ENCODE measurements around the gene LVRN. TPM values are rescaled to one million over a fixed set of nuclear protein-coding genes. Genes with fewer than 3 reads are reported as not detected.

Gene LVRN
- total and polyA plus RNA-seq, 2 of the 4 experiments (the other 2 are of a cell fraction), result 0.10 to 0.18 TPM

GRCh38 chr5:115963566-115963965 lies 1.3 kb downstream of the LVRN start:
- Histone ChIP-seq H3K18ac (ENCODE audit: low read depth, low read length) (no peak overlapping the region), H3K14ac (replicated peaks; ENCODE audit: low read depth, low read length) (no peak overlapping the region), H2AK9ac (replicated peaks; ENCODE audit: low read depth, low read length, poor library complexity) (no peak overlapping the region), H3K36me3 (ENCODE audit: control insufficient read depth, insufficient read depth, low read length) (no peaks in the 10 kb centered on the region), H3K9ac (ENCODE audit: low read depth, low read length) (no peak overlapping the region), H3K23ac (ENCODE audit: low read depth, low read length) (no peak overlapping the region), H3K4me3 (ENCODE audit: insufficient read depth, low read depth, low read length) (no peak overlapping the region), H3K56ac (ENCODE audit: extremely low read depth, insufficient read depth, low read length) (no peak overlapping the region), H3K79me1 (ENCODE audit: low read depth in 1 of 2, low read length in 2 of 2) (no peaks in the 10 kb centered on the region), H3K4me1 (ENCODE audit: control insufficient read depth, insufficient read depth, low read length) (peaks cover 1% of the 10 kb centered on the region; the same call in 1 of the 2 replicates), H3K9me3 (ENCODE audit: control insufficient read depth, insufficient read depth, low read length) (peaks cover 9% of the 10 kb centered on the region; the same call in 1 of the 2 replicates), H4K20me1 (ENCODE audit: insufficient read depth, low read length) (no peaks in the 10 kb centered on the region), H2BK5ac (ENCODE audit: low read depth, low read length, poor library complexity, severe bottlenecking) (no peak overlapping the region), H2AFZ (replicated peaks; ENCODE audit: low read length, poor library complexity) (peak overlapping the region; percentile 26), H4K5ac (ENCODE audit: low read depth, low read length) (no peak overlapping the region), H3K27me3 (ENCODE audit: control insufficient read depth, insufficient read depth, low read length) (peaks cover 28% of the 10 kb centered on the region), H3K4me2 (ENCODE audit: low read depth, low read length) (no peak overlapping the region), H2BK120ac (ENCODE audit: low read depth, low read length) (no peak overlapping the region), H4K8ac (ENCODE audit: low read depth in 2 of 2, low read length in 2 of 2) (no peak overlapping the region), H2BK20ac (ENCODE audit: low read depth, low read length) (no peak overlapping the region), H3K4ac (ENCODE audit: low read depth, low read length) (no peak overlapping the region), H4K91ac (ENCODE audit: insufficient read depth, low read depth, low read length) (no peak overlapping the region), H2AK5ac (ENCODE audit: low read depth, low read length) (no peak overlapping the region), H3K27ac (ENCODE audit: insufficient read depth, low read length) (no peak overlapping the region), H3K9me1 (ENCODE audit: insufficient read depth, low read length) (0 out of 2 replicates have a peak, but pooled peaks cover 3% of the 10 kb centered on the region), H2BK15ac (ENCODE audit: low read depth, low read length) (no peak overlapping the region)
- TF ChIP-seq NFE2L2 (IDR thresholded peaks at IDR 0.05; ENCODE audit: low read depth, low read length) (no peak), POLR2A (IDR thresholded peaks at IDR 0.05; ENCODE audit: low read depth, low read length) (no peak), RFX5 (IDR thresholded peaks at IDR 0.05; ENCODE audit: low read depth, low read length) (no peak), SMC3 (IDR thresholded peaks at IDR 0.05; ENCODE audit: low read depth, low read length) (no peak), USF2 (IDR thresholded peaks at IDR 0.05; ENCODE audit: low read depth, low read length) (no peak), CTCF (conservative IDR thresholded peaks at IDR 0.05; ENCODE audit: low read depth, low read length) (no peak), CEBPB (IDR thresholded peaks at IDR 0.05; ENCODE audit: low read depth, low read length) (no peak), MXI1 (IDR thresholded peaks at IDR 0.05; ENCODE audit: borderline replicate concordance, low read depth, low read length) (no peak), MAZ (IDR thresholded peaks at IDR 0.05; ENCODE audit: borderline replicate concordance, low read depth, low read length) (no peak), CHD1 (IDR thresholded peaks at IDR 0.05; ENCODE audit: low read depth, low read length) (no peak), RAD21 (IDR thresholded peaks at IDR 0.05; ENCODE audit: low read length) (no peak), FOS (IDR thresholded peaks at IDR 0.05; ENCODE audit: low read depth, low read length) (no peak), RCOR1 (IDR thresholded peaks at IDR 0.05; ENCODE audit: insufficient replicate concordance, low read length) (no peak), BHLHE40 (IDR thresholded peaks at IDR 0.05; ENCODE audit: low read depth, low read length) (no peak), MAFK (IDR thresholded peaks at IDR 0.05; ENCODE audit: low read depth, low read length) (no peak), ELK1 (IDR thresholded peaks at IDR 0.05; ENCODE audit: borderline replicate concordance, low read depth, low read length) (no peak)
- DNase-seq (no peak), ATAC-seq (ENCODE audit: low read depth) (no peak)
- ChIA-PET POLR2A (ENCODE audit: unreplicated experiment) (no interaction called here), CTCF (no interaction called here)
- intact Hi-C loops (cut with micrococcal nuclease), result no loop called here
- BruUV-seq (replicated peaks), result no TSS peak
- WGBS, 2 experiments (ENCODE audit: extremely low coverage in 2 of 2, insufficient read length in 1 of 2), result 60% methylated on average over 5 of the region's 17 CpGs; no CpG with 5 or more reads in 1 of the 2 experiments
- in situ Hi-C loops (cut with MboI; ENCODE audit: low sequenced_read_pairs), result no loop called here
- dilution Hi-C loops (cut with HindIII; ENCODE audit: low sequenced_read_pairs, unreplicated experiment), result no loop called here
